ENCODE data around the gene GPR35.

DNA sequence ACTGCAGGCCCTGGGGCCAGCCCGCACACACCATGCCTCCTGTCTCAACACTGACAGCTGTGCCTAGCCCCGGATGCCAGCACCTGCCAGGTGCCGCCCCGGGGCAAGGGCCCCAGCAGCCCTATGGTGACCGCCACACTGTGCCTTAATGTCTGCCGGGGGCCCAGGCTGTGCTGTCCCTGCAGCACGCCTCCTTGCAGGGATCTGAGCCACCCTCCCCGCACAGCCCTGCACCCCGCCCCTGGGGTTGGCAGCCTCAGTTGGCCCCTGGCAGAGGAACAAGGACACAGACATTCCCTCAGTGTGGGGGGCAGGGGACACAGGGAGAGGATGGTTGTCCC is 47.2 kb upstream of the GPR35 start:
- TF ChIP-seq POLR2A (IDR thresholded peaks at IDR 0.05) = no peak
- TF ChIP-seq, protein P1, sequence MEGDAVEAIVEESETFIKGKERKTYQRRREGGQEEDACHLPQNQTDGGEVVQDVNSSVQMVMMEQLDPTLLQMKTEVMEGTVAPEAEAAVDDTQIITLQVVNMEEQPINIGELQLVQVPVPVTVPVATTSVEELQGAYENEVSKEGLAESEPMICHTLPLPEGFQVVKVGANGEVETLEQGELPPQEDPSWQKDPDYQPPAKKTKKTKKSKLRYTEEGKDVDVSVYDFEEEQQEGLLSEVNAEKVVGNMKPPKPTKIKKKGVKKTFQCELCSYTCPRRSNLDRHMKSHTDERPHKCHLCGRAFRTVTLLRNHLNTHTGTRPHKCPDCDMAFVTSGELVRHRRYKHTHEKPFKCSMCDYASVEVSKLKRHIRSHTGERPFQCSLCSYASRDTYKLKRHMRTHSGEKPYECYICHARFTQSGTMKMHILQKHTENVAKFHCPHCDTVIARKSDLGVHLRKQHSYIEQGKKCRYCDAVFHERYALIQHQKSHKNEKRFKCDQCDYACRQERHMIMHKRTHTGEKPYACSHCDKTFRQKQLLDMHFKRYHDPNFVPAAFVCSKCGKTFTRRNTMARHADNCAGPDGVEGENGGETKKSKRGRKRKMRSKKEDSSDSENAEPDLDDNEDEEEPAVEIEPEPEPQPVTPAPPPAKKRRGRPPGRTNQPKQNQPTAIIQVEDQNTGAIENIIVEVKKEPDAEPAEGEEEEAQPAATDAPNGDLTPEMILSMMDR (IDR thresholded peaks at IDR 0.05) = no peak

Data from sigmoid colon (tissue), 3 donors.